Heart left ventricle (tissue), 16 donors: ENCODE data around the gene NLRP9. TPM values are rescaled to one million over a fixed set of nuclear protein-coding genes. Genes with fewer than 3 reads are reported as not detected.
"Not testable (repeated sequence)": the region's sequence is repeated elsewhere in the genome, so short reads cannot be mapped to it uniquely, and the experiment has no call there.

Experiments used
- ATAC-seq, 4 donors: fragments of 200-7000 bp; cut with Tn5 transposase; one replicate each; pipeline ENCODE4 v1.9.1; 2020 to 2022; ENCODE audit warnings: moderate library complexity in 4 of 4, mild to moderate bottlenecking in 3 of 4, moderate number of reproducible peaks in 1 of 4
- DNase-seq, 5 donors: peaks; one replicate each; pipeline ENCODE4 v3.0.0-alpha.2; 2020
- H3K27ac ChIP-seq, 12 donors: fragments of 200-600 bp; sonication (generic) in 4 of 12; one replicate each; pipeline versions ENCODE4 v1.5.0 to v1.8.0; 2016 to 2022; ENCODE audit warnings: mild to moderate bottlenecking in 2 of 12
- H3K27me3 ChIP-seq, 9 donors: fragments of 200-600 bp; sonication (generic) in 2 of 9; one replicate each; pipeline versions ENCODE4 v1.5.1 to v1.8.0; 2016 to 2022; ENCODE audit warnings: mild to moderate bottlenecking in 3 of 9
- H3K36me3 ChIP-seq, 9 donors: fragments of 200-600 bp; sonication (generic) in 2 of 9; one replicate each; pipeline versions ENCODE4 v1.5.0 to v1.8.0; 2018 to 2022; ENCODE audit warnings: mild to moderate bottlenecking in 2 of 9
- H3K4me1 ChIP-seq, 12 donors: fragments of 200-600 bp; sonication (generic) in 4 of 12; one replicate each; pipeline versions ENCODE4 v1.5.0 to v1.8.0; 2016 to 2022; ENCODE audit warnings: mild to moderate bottlenecking in 3 of 12
- H3K4me3 ChIP-seq, 12 donors: fragments of 200-600 bp; sonication (generic) in 4 of 12; one replicate each; pipeline versions ENCODE4 v1.5.0 to v1.8.0; 2017 to 2022; ENCODE audit warnings: mild to moderate bottlenecking in 9 of 12, moderate library complexity in 4 of 12
- H3K9me3 ChIP-seq, 12 donors: fragments of 200-600 bp; sonication (generic) in 4 of 12; one replicate each; pipeline versions ENCODE4 v1.5.0 to v1.8.0; 2016 to 2022; ENCODE audit warnings: mild to moderate bottlenecking in 1 of 12
- POLR2A ChIP-seq, 2 donors: fragments of 450-650 bp; IDR thresholded peaks; one replicate each; pipeline ENCODE4 v1.6.1; 2017; ENCODE audit warnings: antibody characterized with exemption in 2 of 2, mild to moderate bottlenecking in 2 of 2, moderate library complexity in 2 of 2
- WGBS, 4 donors: extraction: QIAGEN DNeasy Blood & Tissue Kit in 2 of 4; methylation state at CpG; one replicate each; pipeline versions ENCODE4 v1.1.5 to v1.1.7; 2013 to 2018; 5-methylcytosine and 5-hydroxymethylcytosine counted together
- intact Hi-C, 10 donors: fragments of 100-400 bp; cut with DNase I; formaldehyde crosslinking; loops; one replicate each; pipeline versions ENCODE4 v1.11.1 to v1.14.2; 2022
- long read RNA-seq, 3 donors: library from polyadenylated mRNA; unstranded; transcript quantifications; one replicate each; pipeline ENCODE4 v2.0.0, GENCODE V29; 2020 to 2021
- polyA plus RNA-seq, 2 donors: library from polyadenylated mRNA; stranded (reverse); fragments of 200-250 nt; gene quantifications; one replicate each; pipeline ENCODE4 v1.2.3, GENCODE V29; 2013
- total RNA-seq, 9 donors: library from RNA; depleted of rRNA in 2 of 9; stranded (reverse); fragments of >200 nt in 2 of 9; fragmentation: NEBNext Ultra II Directional in 3 of 9; extraction: Animal tissue kit (Norgen Biotek cat#: 25700) in 3 of 9; gene quantifications; one replicate each; pipeline versions ENCODE4 v1.1.0 to v1.2.4, GENCODE V29; 2016 to 2023
- TF ChIP-seq, protein P1 (sequence below), 12 donors: fragments of 200-600 bp; sonication (generic) in 4 of 12; IDR thresholded peaks; one replicate each; pipeline versions ENCODE4 v1.5.0 to v1.8.0; 2018 to 2022; ENCODE audit warnings: antibody characterized with exemption in 12 of 12, mild to moderate bottlenecking in 5 of 12
- donor health status: ischemic (EF 13 %, LVEDD 7.1; RV severe dilation, severe dysfunction).
- donor health status: healthy with polysubstance abuse.
- donor health status: DM: no; HTN: yes; CAD: no.
- donor health status: DM: no; HTN: no; CAD: no.
- donor health status: ischemic (EF 25% LVEDD 6.9; RV normal size, moderate dysfunction).
- donor health status: ischemic (EF 25% LVEDD 5.7; RV mildly dilated, moderate dysfunction).
- donor health status: healthy.
- donor health status: DM: yes; HTN: yes; CAD: no.
- donor health status: ischemic (EF 35%, LVEDD 5.7; RV mildly dilated, moderate dysfunction).
- donor health status: nonischemic (EF 11% LVEDD 7.7; RV severe dilation, severe dysfunction).
- donor health status: DM: yes; HTN: yes; CAD: no.
- donor health status: PGD.
- donor health status: ischemic (EF 29% LVEDD 5.4; RV normal size, mild dysfunction).
- donor health status: nonischemic (EF 23%, LVEDD 6.1; RV moderate dilation, normal function).

NLRP9 gene
- total RNA-seq (not detected), polyA plus RNA-seq (not detected)
- long read RNA-seq, donor 1, result 0 reads
- long read RNA-seq, donor 2, result 0 reads
- long read RNA-seq, donor 3, result 0 reads

DNA sequence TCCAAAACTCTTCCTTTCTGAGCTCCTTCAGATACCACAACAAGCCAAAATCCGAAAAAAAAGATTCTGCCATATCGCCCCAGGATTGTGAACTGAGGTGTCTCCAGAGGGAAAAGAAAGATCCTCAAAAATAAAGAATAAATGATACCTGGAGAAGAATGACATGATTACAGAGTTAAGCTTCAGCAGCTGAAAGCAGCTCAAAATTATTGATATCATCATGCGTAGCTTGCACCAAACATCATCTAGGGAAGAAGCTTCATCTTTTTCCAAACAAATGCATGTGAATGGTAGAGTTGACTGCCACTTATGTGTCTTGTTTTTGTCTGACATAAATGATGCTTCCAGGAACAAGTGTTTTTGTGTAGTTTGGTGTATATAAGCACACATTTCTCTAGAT lies at the start of gene NLRP9:
TSS of gene NLRP9 (minus strand) at position 101 of the 400 bp plus-strand sequence. CDS start at position 73, 28 bp downstream.
- TF ChIP-seq, protein P1, sequence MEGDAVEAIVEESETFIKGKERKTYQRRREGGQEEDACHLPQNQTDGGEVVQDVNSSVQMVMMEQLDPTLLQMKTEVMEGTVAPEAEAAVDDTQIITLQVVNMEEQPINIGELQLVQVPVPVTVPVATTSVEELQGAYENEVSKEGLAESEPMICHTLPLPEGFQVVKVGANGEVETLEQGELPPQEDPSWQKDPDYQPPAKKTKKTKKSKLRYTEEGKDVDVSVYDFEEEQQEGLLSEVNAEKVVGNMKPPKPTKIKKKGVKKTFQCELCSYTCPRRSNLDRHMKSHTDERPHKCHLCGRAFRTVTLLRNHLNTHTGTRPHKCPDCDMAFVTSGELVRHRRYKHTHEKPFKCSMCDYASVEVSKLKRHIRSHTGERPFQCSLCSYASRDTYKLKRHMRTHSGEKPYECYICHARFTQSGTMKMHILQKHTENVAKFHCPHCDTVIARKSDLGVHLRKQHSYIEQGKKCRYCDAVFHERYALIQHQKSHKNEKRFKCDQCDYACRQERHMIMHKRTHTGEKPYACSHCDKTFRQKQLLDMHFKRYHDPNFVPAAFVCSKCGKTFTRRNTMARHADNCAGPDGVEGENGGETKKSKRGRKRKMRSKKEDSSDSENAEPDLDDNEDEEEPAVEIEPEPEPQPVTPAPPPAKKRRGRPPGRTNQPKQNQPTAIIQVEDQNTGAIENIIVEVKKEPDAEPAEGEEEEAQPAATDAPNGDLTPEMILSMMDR (IDR thresholded peaks at IDR 0.05), result no peak
- no peak for TF ChIP-seq POLR2A (IDR thresholded peaks at IDR 0.05)
- intact Hi-C loops, result no loop called here

DNA sequence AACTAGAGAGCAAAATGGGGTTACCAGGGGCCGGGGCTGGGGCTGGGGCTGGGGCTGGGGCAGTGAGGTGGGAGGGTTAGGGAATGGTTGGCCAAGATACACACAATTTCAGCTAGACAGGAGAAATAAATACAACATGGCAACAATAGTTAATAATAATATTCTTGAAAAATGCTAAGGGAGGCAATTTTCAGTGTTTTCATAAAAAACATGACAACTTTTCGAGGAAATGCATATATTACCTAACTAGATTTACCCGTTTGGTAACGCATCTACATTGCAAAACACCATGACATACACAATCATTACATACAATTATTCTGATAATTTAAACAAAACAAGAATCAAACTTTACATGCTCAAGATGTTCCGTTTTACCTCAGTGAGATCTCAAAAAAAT lies 42.9 kb upstream of the NLRP9 start:
- TF ChIP-seq, protein P1 (IDR thresholded peaks at IDR 0.05), result no peak
- no peak for TF ChIP-seq POLR2A (IDR thresholded peaks at IDR 0.05)
- ATAC-seq (no peak), DNase-seq (no peak)
- 70 to 85% (median 82%) methylated on average over 5 of the region's 5 CpGs for WGBS, 4 donors
- H3K27me3 ChIP-seq, result peaks cover 0 to 24% (median 6%) of the 10 kb centered on the region in 9 donors
- H3K9me3 ChIP-seq, result no peaks in the 10 kb centered on the region
- intact Hi-C loops, result no loop called here
- no peak overlapping the region for H3K4me3 ChIP-seq
- no peaks in the 10 kb centered on the region for H3K4me1 ChIP-seq
- H3K27ac ChIP-seq, result no peak overlapping the region
- no peaks in the 10 kb centered on the region for H3K36me3 ChIP-seq

More for the DNA sequence above, at the start of gene NLRP9:
- no peak within 1 kb of the TSS for H3K4me3 ChIP-seq
- DNase-seq (no peak), ATAC-seq (no peak)
- H3K9me3 ChIP-seq, result no peaks in the 10 kb centered on the region
- H3K4me1 ChIP-seq, result no peaks in the 10 kb centered on the region
- no peak within 1 kb of the TSS for H3K27ac ChIP-seq
- peaks cover 0 to 3% (median 0%) of the 10 kb centered on the region in 9 donors for H3K27me3 ChIP-seq
- 85 to 92% (median 88%) methylated on average over 3 of the region's 3 CpGs for WGBS, 4 donors
- H3K36me3 ChIP-seq, result no peaks in the 10 kb centered on the region

DNA sequence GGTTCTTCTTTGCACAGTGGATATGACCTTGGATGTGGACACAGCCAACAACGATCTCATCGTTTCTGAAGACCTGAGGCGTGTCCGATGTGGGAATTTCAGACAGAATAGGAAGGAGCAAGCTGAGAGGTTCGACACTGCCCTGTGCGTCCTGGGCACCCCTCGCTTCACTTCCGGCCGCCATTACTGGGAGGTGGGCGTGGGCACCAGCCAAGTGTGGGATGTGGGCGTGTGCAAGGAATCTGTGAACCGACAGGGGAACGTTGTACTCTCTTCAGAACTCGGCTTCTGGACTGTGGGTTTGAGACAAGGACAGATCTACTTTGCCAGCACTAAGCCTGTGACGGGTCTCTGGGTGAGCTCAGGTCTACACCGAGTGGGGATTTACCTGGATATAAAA lies 40.1 kb upstream of the NLRP9 start:
- TF ChIP-seq, protein P1 (IDR thresholded peaks at IDR 0.05), result no peak
- TF ChIP-seq POLR2A (IDR thresholded peaks at IDR 0.05), result no peak

DNA sequence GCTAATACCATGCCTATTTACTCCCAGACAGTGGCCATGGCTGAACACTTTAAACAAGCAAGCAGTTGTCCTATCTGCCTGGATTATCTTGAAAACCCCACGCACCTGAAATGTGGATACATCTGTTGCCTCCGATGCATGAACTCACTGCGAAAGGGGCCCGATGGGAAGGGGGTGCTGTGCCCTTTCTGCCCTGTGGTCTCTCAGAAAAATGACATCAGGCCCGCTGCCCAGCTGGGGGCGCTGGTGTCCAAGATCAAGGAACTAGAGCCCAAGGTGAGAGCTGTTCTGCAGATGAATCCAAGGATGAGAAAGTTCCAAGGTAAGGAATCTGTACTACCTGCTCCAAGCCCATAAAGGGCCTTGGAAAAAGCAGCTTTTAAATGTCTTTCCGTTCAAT lies 39.3 kb upstream of the NLRP9 start:
- Histone ChIP-seq H3K4me3 (no peak overlapping the region), H3K27me3 (peaks cover 0 to 26% (median 4%) of the 10 kb centered on the region in 9 donors), H3K36me3 (no peaks in the 10 kb centered on the region), H3K9me3 (no peaks in the 10 kb centered on the region), H3K27ac (no peak overlapping the region), H3K4me1 (no peaks in the 10 kb centered on the region)
- no peak for TF ChIP-seq POLR2A (IDR thresholded peaks at IDR 0.05)
- TF ChIP-seq, protein P1 (IDR thresholded peaks at IDR 0.05), result no peak
- intact Hi-C loops, result no loop called here
- ATAC-seq, result no peak
- 27 to 39% (median 31%) methylated on average over 7 of the region's 7 CpGs for WGBS, 4 donors
- DNase-seq, result no peak

More for the DNA sequence above, 40.1 kb upstream of the NLRP9 start:
- 78 to 86% (median 81%) methylated on average over 10 to 16 of the region's 16 CpGs for WGBS, 4 donors
- H3K4me1 ChIP-seq, result no peaks in the 10 kb centered on the region
- no peak overlapping the region for H3K27ac ChIP-seq
- no peak overlapping the region for H3K4me3 ChIP-seq
- no peaks in the 10 kb centered on the region for H3K9me3 ChIP-seq
- DNase-seq (no peak), ATAC-seq (no peak)
- H3K27me3 ChIP-seq, result peaks cover 0 to 26% (median 5%) of the 10 kb centered on the region in 9 donors
- H3K36me3 ChIP-seq, result no peaks in the 10 kb centered on the region
- intact Hi-C loops, result no loop called here

DNA sequence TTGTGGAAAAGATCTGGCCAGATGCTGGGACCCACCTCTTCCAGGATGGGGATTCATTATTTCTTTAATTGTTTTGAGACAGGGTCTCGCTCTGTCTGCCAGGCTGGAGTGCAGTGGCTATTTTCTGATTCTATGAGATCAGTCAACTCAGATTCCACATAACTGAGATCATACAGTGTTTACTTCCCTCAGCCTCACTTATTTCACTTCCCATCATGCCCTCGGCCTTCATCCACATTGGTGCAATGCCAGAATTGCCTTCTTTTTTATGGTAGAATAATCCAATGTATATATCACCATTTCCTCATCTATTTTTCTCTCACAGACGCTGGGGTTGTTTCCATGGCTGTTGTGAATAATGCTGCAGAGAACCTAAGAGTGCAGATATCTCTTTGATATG lies 31.4 kb upstream of the NLRP9 start:
- H3K4me1 ChIP-seq, result not testable (repeated sequence)

DNA sequence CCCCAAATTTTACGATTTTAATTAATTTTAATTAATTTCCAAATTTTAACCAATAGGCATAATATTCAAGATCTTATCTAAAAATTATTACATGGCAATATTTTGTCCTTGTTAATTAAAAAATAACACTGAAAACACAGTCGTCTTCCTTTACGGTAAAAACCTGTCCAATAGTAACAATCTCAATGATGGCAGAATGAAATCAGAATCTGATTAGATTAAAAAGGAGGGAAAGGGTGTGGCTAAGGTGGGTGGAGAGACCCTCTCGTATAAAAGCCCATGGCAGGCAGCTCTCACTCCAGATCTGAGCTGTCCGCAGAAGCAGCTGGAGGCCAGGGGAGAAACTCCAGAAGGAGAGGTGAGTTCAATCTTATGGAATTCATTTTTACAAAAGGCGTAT lies 30.6 kb upstream of the NLRP9 start, which contains the start of gene RFPL4AL1:
TSS of gene RFPL4AL1 (plus strand) at position 301 of the 400 bp plus-strand sequence. CDS start 2,687 bp downstream, outside the sequence.
- H3K36me3 ChIP-seq, H3K4me1 ChIP-seq, H3K4me3 ChIP-seq, H3K9me3 ChIP-seq, ATAC-seq, H3K27ac ChIP-seq, DNase-seq, intact Hi-C loops: not testable (repeated sequence)
- 79 to 84% (median 81%) methylated on average over 5 to 6 of the region's 6 CpGs for WGBS, 4 donors
- peaks cover 0 to 16% (median 0%) of the 10 kb centered on the region in 9 donors for H3K27me3 ChIP-seq

More for the DNA sequence above, 31.4 kb upstream of the NLRP9 start:
- H3K4me3 ChIP-seq, ATAC-seq, DNase-seq, H3K9me3 ChIP-seq, intact Hi-C loops, H3K36me3 ChIP-seq, H3K27ac ChIP-seq: not testable (repeated sequence)
- peaks cover 0 to 16% (median 0%) of the 10 kb centered on the region in 9 donors for H3K27me3 ChIP-seq
- WGBS, 4 donors, result 29 to 45% (median 37%) methylated on average over 2 to 3 of the region's 3 CpGs
